HG03575 (cell line): ENCODE data around the gene XYLB.
"Not testable (repeated sequence)": the region's sequence is repeated elsewhere in the genome, so short reads cannot be mapped to it uniquely, and the experiment has no call there.

Source experiments
- ATAC-seq: cut with Tn5 transposase; IDR thresholded peaks from one replicate; pipeline ENCODE4 v1.9.1; 2021; ENCODE audit not compliant: unreplicated experiment, insufficient number of reproducible peaks, low FRiP score; ENCODE audit errors: extremely low read depth

XYLB gene

DNA sequence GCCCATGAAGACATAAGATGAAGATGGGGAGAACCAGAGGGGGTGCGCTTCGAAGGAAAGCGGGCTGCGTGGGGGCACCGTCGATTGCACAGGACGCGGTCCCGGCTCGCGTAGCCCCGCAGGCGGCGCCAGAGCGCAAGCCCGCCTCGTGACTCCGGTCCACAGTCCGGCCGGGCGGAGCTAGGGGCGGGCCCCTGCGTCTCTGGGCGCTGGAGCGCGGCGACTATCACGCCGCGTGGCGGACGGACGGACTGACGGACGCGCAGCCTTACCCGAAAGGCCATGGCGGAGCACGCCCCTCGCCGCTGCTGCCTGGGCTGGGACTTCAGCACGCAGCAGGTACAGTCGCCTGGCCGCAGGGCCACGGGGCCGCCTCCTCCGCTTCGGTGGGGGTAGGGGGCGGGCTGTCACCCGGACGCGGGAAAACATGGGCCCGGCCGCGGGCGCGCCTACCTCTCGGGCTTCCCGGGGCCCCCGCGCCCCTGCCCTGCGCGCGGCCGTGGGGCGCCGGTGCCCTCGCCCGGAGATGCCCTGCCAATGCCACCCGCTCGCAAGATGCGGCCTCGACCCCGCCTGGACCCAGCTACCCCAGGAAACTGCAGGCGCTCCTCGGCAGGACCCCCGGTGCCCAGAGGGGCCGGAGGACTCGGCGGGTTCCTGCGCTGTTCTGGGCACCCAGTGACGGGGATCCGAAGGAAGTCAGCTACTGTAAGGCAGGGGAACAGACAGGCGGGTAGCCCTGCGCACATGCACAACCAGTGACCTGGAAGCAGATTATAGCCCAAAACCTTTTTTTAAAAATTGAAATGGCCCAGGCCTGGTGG lies at the start of gene XYLB:
TSS of gene XYLB (plus strand) at position 199 of the 824 bp plus-strand sequence. CDS start at position 283, 84 bp downstream.
- peak; percentile 68 for ATAC-seq

DNA sequence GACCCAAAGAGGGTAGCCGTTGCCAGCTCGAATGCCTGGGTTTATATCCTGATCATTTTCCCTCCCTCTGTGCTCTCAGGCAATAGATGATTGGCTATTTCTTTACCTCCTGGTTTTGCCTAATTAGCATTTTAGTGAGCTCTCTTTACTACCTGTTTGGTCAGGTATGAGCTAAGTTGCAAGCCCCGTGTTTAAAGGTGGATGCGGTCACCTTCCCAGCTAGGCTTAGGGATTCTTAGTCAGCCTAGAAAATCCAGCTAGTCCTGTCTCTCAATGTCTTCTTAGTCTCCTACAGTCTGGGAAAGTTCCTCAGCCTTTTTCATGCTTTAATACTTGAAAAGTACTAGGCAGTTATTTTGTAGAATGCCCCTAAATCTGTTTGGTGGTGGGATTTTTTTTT lies 49.5 kb upstream of the XYLB start:
- ATAC-seq, result not testable (repeated sequence)

GRCh38 chr3:38297537-38297936 lies 49.0 kb upstream of the XYLB start:
- ATAC-seq, result no peak

- ATAC-seq, result no peak
Measured at GRCh38 chr3:38297947-38298711, 48.5 kb upstream of the XYLB start.

GRCh38 chr3:38306941-38307340 lies 39.6 kb upstream of the XYLB start:
- no peak for ATAC-seq

DNA sequence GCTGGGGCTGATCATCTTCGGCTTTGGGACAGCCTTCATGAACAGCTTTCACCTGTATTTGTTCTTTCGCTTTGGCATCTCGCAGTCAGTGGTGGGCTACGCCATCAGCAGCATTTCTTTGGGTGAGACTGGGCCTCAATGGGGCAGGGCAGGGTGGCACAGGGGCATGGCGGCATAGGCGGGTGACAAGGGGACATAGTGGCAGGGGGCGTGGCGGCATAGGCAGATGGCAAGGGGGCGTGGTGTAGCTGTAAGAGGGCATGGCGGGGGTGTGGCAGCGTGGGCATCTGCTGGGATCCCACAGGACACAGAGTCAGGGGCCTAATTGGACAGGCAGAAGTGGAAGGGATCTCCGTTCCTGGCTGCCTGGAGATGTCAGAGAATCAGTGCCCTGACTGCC lies 39.0 kb upstream of the XYLB start:
- no peak for ATAC-seq

- ATAC-seq, result no peak
Measured at GRCh38 chr3:38308456-38308855, 38.1 kb upstream of the XYLB start.

GRCh38 chr3:38311476-38311875 lies 35.1 kb upstream of the XYLB start:
- ATAC-seq, result no peak

GRCh38 chr3:38311941-38312340 lies 34.6 kb upstream of the XYLB start:
- ATAC-seq, result no peak

GRCh38 chr3:38312356-38312755 lies 34.2 kb upstream of the XYLB start:
- no peak for ATAC-seq

DNA sequence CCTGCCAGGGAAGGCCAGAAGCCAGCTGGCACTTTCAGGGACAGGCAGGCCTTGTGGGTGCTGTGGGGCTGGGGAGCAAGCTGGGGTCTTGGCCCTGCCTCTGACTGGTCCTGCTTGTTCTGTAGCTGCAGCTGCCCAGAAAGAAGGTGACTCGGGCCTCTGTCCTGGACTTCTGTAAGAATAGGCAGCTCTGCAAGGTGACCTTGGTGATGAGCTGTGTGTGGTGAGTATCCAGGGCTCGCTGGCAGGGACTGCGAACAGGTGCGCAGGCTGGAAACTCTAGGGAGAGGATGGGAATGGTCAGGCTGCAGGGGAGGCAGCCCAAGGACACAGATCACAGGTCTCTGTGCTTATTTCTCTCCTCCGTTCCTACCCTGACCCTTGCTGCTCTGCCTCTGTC lies 33.3 kb upstream of the XYLB start:
- no peak for ATAC-seq

DNA sequence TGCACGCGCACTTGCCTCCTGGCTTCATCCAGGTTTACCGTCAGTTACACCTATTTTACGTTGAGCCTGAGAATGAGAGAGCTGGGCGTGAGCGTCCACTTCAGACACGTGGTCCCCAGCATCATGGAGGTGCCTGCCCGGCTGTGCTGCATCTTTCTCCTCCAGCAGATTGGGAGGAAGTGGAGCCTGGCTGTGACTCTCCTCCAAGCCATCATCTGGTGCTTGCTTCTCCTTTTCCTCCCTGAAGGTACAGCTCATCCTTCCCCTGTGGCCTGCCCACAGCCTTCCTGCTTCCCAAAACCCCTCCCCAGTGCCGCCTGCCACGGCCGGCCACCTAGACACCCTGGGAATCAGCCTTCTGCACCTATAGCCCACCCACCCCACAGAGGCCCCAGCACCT lies 32.9 kb upstream of the XYLB start:
- no peak for ATAC-seq

GRCh38 chr3:38314112-38314763 lies 32.3 kb upstream of the XYLB start:
- no peak for ATAC-seq

DNA sequence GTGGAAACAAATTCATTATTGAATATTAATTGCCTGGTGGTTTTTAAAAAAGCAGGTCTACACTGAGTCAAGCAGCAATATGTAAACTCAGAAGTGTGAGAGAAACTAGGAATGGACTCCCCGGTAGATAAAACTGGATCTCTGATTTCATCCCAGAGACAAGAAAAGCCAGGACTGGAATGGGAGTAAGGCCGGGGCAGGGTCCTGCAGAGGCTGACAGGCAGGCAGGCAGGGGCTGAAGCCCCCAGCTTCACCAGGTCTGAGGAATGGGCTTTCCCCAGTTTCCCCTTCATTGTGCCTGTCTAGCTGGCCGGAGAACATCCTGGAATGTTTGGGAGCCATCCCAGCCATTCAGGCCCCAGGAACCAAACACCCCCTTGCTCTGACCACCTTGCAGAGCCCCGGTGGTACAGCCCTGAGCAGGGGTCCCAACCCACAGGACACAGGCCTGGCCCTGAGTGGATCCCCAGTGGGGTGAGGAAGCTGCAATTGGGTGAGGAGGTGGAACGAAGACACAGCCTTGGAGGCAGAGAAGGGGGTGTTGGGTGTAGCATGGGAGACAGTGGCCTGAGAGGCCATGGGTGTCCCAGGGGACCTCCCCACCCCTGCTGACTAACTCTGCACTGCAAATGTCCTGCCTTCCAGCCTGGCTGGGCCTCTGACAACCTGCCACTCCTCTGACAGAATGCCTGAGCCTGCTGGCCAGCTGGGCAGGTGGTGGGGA lies 31.7 kb upstream of the XYLB start:
- no peak for ATAC-seq

DNA sequence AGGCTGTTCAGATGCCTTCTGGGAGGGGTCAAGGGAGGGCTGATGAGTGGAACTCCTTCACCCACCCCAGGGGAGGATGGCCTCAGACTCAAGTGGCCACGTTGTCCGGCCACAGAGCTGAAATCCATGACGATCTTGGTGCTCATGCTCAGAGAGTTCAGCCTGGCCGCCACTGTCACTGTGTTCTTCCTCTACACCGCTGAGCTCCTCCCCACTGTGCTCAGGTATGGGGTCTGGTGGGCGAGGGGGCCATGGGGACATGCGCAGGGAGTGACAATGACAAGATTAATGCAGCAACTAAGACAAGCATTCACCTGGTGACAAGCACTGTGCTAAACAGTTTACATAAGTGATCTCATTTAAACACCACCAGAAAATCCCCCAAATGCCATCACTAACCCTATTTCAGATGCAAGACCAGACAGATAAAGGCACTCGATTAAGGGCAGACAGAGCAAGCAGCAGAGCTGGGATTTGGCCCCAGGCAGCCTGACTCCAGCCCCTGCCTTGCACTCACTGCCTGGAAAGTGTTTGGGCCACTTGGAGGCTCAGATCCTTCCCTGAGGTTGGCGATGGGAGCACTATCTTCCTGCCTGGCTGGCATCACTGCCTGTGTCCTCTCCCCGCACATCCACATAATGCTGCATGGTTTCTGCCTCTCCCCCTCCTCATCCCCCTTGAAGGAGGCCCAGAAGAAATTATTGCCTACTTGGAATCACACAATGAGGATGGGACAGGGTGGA lies 30.9 kb upstream of the XYLB start:
- ATAC-seq, result no peak

- no peak for ATAC-seq
Measured at GRCh38 chr3:38316356-38317191, 30.0 kb upstream of the XYLB start.

DNA sequence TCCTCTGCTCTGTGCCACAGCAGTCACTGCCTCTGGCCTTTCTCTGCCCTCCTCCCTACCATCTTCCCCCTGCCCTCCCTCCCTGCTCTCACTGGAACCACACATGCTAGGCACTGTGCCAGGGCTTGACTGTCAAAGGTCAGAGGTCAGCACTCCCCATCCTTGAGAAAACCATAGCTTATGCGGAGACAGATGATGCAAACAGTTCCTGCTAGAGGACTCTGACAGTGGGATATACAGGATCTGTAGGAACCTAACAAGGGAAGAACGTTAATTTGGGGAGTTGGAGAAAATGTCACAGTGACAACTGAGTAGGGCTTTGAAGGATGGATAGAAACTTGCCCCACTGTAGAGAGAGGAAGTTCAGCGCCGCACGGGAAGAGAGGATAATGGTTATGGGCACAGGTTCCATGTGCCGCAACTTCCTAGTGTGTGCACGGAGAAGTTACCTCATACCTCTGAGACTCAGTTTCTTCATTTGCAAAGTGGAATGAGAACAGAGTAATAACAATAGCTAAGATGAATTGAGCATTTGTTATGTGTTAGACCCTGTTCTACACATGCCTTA lies 29.3 kb upstream of the XYLB start:
- no peak for ATAC-seq
